Measurements from ENCODE around the gene NDUFS8.

NDUFS8 gene

GRCh38 chr11:68003846-68004550, 26.5 kb upstream of the NDUFS8 start, which contains the start of gene UNC93B1:
Gene UNC93B1, minus strand, starts transcription at chr11:68004097. Its CDS starts 54 bp downstream, at chr11:68004043.
- DNase-seq, result peak; percentile 94 to 98 (median 96)

GRCh38 chr11:68004551-68005335, 25.7 kb upstream of the NDUFS8 start:
- no peak for DNase-seq

- no peak for DNase-seq
Measured at GRCh38 chr11:68006606-68007166, 23.8 kb upstream of the NDUFS8 start.

- DNase-seq, result peak in 1 of 4 experiments; percentile 1
Measured at GRCh38 chr11:68007498-68008380, 22.7 kb upstream of the NDUFS8 start.

- DNase-seq, result peak; percentile 87 to 94 (median 90)
Measured at GRCh38 chr11:68008381-68009337, 21.8 kb upstream of the NDUFS8 start.

- DNase-seq, result peak; percentile 29 to 43 (median 38)
Measured at GRCh38 chr11:68009391-68010089, 20.9 kb upstream of the NDUFS8 start.

- peak; percentile 95 to 98 (median 98) for DNase-seq
Measured at GRCh38 chr11:68010090-68011041, 20.1 kb upstream of the NDUFS8 start, which contains the start of gene ALDH3B1. Gene ALDH3B1, plus strand, starts transcription at chr11:68010327. Its CDS starts 4,971 bp downstream, at chr11:68015298.

GRCh38 chr11:68011051-68011943, 19.2 kb upstream of the NDUFS8 start:
- peak; percentile 34 to 55 (median 52) for DNase-seq

GRCh38 chr11:68012044-68012842, 18.2 kb upstream of the NDUFS8 start:
- no peak for DNase-seq

- no peak for DNase-seq
Measured at GRCh38 chr11:68012843-68013610, 17.5 kb upstream of the NDUFS8 start.

GRCh38 chr11:68013611-68014156, 16.8 kb upstream of the NDUFS8 start:
- no peak for DNase-seq

GRCh38 chr11:68014157-68014946, 16.1 kb upstream of the NDUFS8 start:
- DNase-seq, result peak; percentile 64 to 82 (median 76)

GRCh38 chr11:68014947-68015447, 15.5 kb upstream of the NDUFS8 start:
- no peak for DNase-seq

- DNase-seq, result no peak
Measured at GRCh38 chr11:68015467-68015866, 15.0 kb upstream of the NDUFS8 start.

Data from suppressor macrophage (primary cell).